ENCODE results near the gene YJU2.
"Not testable (repeated sequence)": the region's sequence is repeated elsewhere in the genome, so short reads cannot be mapped to it uniquely, and the experiment has no call there.

DNA sequence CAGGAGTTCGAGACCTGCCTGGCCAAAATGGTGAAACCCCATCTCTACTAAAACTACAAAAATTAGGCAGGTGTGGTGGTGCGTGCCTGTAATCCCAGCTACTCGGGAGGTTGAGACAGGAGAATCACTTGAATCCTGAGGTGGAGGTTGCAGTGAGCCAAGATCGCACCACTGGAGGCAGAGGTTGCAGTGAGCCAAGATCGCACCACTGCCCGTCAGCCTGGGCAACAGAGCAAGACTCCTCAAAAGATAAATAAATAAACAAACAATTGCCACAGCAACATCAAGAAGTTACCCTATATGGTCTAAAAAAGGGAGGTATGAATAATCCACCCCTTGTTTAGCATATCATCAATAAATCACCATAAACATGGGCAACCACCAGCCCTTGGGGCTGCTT lies 942 bp upstream of the YJU2 start:
- TF ChIP-seq CTCF (IDR thresholded peaks at IDR 0.05; ENCODE audit: low read depth, low read length, poor library complexity, severe bottlenecking); EZH2phosphoT487 (IDR thresholded peaks at IDR 0.05; ENCODE audit: borderline replicate concordance, low read length): not testable (repeated sequence)

All from DOHH2 (cell line).